AG09309 (cell line): ENCODE results near the gene PRND.
"Not testable (repeated sequence)": the region's sequence is repeated elsewhere in the genome, so short reads cannot be mapped to it uniquely, and the experiment has no call there.

ENCODE experiments used
- DNase-seq: peaks from one replicate; pipeline ENCODE4 v3.0.0-alpha.2; 2010; ENCODE audit warnings: low read depth
- H3K4me3 ChIP-seq: 2 replicates; pipeline ENCODE4 v1.5.1; 2011; ENCODE audit warnings: mild to moderate bottlenecking, low read depth, low read length, moderate library complexity; ENCODE audit not compliant: control insufficient read depth
- CTCF ChIP-seq: IDR thresholded peaks from 2 replicates; pipeline ENCODE4 v1.5.1; 2011; ENCODE audit warnings: mild to moderate bottlenecking, low read depth, low read length, inconsistent platforms; ENCODE audit not compliant: insufficient read depth, control insufficient read depth; ENCODE audit errors: missing control alignments

PRND gene

GRCh38 chr20:4749326-4749725 lies 27.6 kb downstream of the PRND start:
- DNase-seq: no peak
- no peak overlapping the region for H3K4me3 ChIP-seq
- TF ChIP-seq CTCF: no peak

- no peak overlapping the region for H3K4me3 ChIP-seq
- no peak for TF ChIP-seq CTCF
- no peak for DNase-seq
Observed at GRCh38 chr20:4750381-4750780, 28.7 kb downstream of the PRND start.

- not testable (repeated sequence) for H3K4me3 ChIP-seq, DNase-seq
Observed at GRCh38 chr20:4759100-4759884, 37.6 kb downstream of the PRND start.

GRCh38 chr20:4763261-4763660 lies 41.6 kb downstream of the PRND start:
- TF ChIP-seq CTCF: no peak
- H3K4me3 ChIP-seq: no peak overlapping the region
- no peak for DNase-seq

- DNase-seq: no peak
Observed at GRCh38 chr20:4763723-4764510, 42.2 kb downstream of the PRND start.

GRCh38 chr20:4764805-4765204 lies 43.1 kb downstream of the PRND start:
- DNase-seq: no peak
- TF ChIP-seq CTCF: no peak
- no peak overlapping the region for H3K4me3 ChIP-seq

More at GRCh38 chr20:4763723-4764510, 42.2 kb downstream of the PRND start:
- no peak for TF ChIP-seq CTCF
- H3K4me3 ChIP-seq: no peak overlapping the region

GRCh38 chr20:4765681-4766080 lies 44.0 kb downstream of the PRND start:
- no peak overlapping the region for H3K4me3 ChIP-seq

More at GRCh38 chr20:4765681-4766080, 44.0 kb downstream of the PRND start:
- no peak for DNase-seq
- no peak for TF ChIP-seq CTCF
